GM19238 (cell line): Measurements from ENCODE around the gene MTUS2.
A peak's percentile ranks its signal among the peaks of the same experiment; 100 is the strongest.

Experiments used
- DNase-seq: peaks from one replicate; pipeline ENCODE4 v3.0.0; 2011; ENCODE audit warnings: low spot score; ENCODE audit not compliant: insufficient read length

The MTUS2 gene

DNA sequence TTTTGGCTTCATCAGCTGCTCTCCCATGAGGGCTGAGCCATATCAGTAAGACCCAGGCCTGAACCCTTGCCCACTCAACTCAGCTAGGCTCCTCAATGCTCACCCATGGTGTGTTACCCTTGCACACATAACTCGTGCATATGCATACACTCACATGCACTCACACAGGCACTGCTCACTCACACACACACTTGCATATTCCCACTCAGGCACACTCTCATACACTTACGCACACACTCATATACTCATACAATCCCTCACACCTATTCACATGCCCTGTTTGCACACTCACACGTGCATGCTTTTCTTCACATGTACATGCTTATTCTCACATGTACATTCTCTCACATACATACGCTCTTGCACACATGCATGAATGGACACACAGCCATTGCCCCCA, 681.5 kb downstream of the MTUS2 start:
- DNase-seq = no peak

DNA sequence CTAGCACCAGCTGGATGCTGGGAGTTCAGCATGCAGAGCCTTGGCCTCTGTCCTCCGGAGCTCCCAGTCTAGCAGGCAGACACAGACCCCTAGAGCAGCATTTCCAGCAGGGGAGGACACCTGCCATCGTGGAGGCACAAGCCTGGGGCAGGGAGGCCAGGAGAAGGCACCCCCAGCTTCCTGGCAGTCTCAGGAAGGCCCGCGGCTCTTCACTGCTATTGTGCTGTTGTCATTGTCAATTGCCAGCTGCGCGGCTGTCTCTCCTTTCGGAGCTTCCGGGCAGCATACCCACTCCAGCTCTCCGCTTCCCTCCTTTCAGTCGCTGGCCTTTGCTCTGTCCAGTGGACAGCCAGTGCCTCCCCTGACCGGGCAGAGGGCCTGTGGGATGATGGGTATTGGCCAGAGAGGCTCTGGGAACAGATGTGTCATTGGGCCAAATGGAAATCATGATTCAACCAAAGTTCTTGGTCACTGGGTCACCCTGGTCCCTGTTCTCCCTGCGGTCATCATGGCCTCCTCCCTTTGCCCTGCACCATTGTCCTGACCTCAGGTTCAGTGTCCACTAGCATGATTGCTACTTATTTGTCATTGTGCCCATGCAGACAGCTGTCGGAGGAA, 682.4 kb downstream of the MTUS2 start:
- DNase-seq = no peak

DNA sequence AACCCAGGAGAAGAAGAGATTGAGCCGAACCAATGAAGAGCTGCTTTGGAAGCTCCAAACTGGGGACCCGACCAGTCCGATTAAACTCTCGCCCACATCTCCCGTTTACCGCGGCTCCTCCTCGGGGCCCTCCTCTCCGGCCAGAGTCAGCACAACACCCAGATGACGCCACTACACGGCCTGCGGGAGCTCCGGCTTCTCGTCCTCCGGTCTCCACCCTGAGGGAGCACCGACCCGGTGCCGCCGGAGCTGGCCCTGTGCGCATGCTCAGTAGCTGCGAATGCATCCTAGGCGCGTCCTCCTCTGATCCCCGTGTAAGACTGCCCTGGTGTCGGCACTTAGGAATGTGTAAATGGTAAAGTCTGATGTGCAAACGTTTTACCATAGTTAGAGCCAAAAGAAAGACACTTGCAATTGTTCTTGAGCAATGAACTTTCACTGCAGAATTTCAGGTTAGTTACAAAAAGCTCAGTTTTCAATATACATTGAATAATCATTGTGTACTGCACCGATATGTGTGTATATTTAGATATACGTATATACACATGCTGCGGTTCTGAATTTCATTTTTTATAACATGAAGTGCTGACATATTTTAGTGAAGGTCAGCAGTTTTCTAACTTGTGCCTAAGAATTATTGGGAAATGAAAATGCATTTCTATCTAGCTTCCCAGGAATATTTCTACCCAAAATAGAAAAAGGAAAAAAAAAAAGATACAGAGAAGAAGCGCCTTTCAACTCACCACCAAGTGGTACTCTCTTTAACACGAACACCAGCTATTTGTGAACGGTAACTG, 683.1 kb downstream of the MTUS2 start:
- no peak for DNase-seq

DNA sequence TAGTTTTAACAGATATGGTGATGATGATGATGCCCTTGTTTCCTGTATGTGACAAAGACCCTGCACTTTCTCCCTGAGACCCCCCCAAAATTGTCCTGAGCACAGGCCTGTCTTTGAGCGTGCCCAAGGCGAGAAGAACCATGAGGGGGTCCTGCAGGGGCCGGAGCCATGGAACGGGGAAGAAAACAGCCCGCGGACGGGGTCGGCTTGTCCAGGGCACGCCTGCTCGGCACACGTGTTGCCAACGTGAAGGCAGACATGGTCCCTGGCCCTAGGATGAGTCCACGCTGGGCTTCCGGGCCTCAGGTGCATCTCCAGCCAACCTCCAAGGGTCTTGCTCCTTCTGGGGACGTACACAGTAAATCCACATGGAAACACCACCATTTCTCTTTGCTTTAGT, 684.6 kb downstream of the MTUS2 start:
- DNase-seq = no peak

DNA sequence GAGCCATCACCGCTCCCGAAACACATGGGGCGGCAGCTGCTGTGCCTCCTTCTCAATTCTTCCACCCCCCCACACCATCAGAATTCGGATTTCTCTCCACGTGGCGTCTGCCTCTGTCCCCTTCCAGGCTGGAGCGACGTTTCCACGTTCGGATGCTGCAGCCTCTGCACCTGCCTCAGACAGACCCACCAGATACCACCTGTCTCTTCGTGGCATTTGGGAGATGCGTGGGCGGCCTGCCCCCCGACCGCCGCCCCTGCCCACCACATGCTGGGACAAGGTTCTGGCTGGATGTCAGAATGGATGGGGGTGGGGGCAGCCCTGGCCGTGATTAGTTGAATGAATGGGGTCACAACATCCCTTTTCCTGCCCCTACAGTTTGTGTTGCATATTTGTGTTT, 685.4 kb downstream of the MTUS2 start:
- DNase-seq = no peak

DNA sequence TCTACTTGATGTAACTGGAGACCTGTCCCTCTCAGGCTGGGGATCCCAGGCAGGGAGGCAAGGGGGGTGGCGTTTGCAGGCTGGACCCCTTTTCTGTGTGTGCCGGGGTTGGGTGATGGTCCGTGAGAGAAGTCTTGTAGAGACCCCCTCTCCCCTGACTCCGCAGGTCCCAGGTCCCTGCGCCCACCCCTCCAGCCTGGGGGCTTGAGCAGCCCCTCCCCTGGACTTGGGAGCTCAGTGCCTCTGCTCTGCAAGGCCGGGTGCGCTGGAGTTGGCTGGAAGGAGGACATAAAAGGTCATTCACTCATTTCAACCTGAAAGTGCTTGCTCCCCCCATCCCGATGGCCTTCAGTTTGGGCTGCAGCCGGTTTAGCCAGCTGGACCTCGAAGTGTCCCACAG, 685.8 kb downstream of the MTUS2 start:
- no peak for DNase-seq

DNA sequence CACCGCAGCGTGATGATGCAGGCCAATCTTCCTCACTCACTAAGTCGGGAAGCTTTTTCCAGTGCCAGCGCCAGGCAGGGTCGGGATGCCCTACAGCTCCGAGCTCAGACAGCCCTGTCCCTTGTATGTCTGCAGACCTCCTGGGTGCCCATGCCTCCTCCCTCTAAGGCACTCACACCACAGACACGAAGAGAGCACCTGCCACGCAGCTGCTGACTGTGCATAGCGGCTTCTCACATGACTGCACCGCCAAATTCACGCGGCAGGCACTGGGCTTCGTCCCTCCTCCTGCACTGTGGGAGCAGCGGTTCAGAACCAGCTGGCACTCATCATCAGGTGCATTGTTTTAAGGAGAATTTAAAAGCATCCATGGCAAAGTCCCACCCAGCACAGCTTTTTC, 687.2 kb downstream of the MTUS2 start:
- DNase-seq = no peak

DNA sequence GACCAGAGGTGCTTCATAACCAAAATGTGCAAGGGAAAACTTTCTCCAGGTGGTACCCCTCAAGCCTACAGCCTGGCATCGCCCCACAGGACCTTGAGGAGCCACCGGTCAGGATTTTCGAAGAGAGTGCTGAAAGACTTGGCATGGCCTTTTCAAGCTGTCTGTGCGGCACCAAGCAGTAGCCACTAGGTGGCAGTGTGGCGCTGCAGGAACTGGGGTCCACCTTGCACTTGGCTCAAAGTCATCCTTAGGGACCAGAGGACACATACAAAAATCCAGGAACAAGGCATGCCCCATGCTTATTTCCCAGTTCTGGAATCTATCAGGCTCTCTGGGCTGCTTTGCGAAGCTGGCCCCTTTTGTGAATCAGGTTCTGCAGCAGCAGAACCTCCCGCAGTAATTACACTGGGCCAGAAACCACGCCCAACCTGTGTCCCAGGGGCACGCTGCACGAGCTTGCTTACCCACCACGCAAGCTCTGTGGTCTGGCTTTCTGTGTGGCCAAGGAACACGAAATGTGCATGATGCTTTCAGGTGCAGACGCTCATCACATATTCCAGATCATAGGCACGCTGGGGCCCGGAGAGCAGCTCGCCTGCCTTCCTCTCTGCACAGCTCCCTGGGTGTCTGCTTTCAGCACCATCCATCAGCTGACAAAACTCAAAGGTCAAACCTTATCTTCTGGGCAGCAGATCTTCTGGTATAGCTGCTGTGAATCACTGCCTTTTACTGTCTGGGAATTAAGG, 688.2 kb downstream of the MTUS2 start:
- DNase-seq = peak; percentile 80

DNA sequence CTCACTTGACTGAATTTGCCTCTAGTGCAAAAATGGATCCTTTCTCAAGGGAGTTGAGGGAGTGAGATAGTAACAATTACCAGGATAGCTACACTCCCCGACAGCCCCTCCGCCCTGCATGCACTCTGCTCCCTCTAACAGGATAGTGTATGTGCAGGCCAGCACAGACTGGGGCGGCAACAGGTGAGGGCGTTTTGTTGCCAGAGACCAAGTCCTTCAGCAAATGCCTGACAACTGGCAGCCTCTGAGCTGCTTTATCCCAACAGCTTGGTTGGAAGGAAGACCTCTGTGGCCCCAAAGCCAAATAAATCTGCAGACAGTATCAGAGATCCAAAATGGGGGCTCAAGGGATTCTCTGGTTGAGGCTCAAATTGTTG, 688.7 kb downstream of the MTUS2 start:
- no peak for DNase-seq

DNA sequence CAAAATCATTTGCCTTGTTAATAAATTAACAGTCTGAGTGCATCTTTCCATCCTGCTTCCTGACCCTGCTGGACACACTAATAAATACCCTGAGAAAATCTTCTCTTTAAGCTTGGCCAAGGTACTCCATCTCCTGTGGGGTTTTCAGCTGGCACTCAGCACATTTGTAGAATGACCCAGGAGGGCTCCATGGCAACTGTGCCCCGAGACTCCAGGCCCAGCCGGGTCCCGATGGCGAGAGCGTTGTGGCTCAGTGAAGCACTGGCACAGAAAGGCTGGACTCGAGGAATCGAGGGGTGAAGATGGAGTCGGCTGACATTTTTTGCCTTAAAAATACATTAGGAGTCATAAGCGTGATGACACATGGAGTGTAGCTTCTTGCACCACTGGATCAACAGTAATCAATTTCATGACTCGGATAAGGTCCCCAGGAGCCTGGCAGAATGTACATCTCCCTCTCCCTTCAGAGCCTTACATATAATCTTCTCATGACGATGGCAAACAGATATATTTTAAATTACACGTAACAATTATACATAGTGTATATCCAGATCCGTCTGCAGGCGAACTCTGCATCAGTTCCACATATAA, 690.0 kb downstream of the MTUS2 start:
- no peak for DNase-seq

DNA sequence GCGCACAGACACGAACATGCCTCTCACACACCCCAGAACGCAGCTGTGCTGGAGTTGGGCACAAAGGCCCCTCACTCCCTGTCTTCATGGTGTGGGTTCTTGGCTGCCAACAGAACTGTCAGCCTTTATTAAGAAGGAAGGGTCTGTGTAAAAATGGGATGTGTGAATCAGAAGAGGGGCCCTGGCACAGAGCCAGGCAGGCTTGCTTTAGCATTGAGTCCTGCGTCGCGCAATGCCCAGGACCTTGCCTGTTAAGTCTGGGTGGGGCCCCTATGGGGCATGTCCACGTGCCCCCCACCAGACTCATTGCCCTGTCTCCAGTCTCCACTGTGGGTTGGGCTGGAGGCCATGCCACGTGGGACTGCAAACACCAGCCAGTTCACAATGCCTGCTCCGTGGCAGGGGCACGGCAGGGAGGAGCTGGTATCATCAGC, 690.5 kb downstream of the MTUS2 start:
- no peak for DNase-seq

DNA sequence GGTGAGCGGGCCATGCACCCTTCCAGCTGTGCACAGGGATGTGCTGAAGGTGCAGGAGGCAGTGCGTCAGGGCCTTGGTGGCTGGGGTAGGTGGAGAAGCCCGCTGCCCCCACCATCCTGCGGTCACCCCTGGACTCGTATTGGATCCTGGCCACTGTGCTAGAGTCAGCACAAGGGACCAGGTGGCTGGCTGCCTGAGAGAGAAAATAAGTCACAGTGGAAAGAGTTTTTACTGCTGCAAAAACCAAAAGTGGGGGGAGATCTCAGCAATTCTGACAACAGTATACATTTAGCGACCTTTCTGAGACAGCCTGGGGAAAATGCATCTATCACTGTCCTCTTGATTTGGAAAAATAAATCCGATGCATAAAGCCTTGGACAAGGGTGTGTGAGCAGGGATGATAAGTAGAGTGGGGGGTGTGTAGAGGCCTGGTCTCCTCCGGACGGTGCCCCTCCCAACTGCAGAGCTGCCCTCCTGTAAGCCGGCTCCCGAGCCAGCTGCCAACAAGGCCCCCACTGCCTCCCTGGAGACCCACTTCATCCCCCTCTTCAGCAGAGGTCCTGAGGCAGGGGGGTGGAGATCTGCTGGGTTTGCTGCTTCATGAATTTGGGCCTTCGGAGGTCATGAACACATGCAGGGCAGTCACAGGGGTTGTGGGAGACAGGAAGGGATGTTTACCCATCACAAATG, 691.1 kb downstream of the MTUS2 start:
- no peak for DNase-seq

DNA sequence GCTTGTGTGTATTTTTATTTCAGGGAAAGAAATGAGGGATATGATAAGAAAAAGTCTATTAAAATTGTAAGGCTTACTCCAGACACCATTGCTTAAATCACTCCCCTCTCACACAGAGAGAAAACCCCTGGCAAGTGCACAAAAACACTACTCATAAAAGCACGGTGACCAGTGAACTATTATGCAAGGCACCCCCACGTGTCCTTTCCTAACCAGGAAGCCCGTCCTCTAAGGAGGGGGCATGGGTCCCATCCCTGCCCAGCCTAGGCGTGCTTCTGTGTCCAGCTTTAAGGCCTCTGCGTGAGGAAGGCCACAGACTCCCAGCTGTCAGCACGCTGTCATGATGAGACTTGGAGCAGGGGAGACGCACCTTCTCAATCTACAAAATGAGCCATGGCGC, 691.8 kb downstream of the MTUS2 start:
- DNase-seq = no peak

DNA sequence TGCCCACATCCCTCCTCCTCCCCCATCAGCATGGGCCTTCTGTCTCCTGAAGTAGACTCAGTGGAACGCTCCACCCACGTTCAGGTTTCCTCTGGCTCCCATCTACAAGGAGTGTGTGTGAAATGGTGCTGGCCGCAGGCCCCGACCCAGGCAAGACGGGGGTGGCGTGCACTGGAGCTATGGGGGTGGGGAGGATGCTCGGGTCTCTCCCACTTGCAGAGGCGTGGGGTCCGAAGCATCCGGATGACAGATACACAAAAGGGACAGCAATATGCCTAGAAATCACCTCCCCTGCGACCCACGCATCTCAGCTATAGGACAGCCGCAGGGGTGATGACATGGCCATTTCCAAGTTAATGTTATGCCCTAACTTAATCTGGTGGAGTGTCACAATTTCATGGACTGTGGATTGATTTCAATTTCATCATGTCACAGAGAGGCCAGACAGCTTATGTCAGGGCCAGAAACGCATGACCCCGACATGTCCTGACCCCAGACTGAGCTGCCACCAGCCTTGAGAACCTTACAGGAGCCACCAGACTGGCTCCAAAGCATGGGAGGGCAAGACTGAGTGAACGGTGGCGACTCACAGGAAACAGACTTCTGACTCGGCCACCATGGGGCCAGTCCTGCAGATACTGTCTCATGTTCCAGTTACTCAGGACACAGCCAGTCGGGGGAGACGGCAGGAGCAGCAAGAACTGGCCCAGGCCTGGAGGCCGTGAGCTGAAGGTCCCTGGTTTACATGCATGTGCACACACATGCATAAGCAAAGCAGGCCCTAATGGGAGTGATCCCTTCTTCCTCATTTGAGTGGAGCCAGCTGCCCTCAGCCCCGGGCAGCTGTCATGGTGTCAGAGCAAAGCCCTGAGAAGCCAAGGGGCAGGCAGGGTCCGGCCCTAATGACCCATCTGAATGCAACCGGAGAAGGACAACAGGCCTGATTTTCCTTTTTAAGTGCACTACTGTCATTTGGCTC, 693.2 kb downstream of the MTUS2 start:
- no peak for DNase-seq

DNA sequence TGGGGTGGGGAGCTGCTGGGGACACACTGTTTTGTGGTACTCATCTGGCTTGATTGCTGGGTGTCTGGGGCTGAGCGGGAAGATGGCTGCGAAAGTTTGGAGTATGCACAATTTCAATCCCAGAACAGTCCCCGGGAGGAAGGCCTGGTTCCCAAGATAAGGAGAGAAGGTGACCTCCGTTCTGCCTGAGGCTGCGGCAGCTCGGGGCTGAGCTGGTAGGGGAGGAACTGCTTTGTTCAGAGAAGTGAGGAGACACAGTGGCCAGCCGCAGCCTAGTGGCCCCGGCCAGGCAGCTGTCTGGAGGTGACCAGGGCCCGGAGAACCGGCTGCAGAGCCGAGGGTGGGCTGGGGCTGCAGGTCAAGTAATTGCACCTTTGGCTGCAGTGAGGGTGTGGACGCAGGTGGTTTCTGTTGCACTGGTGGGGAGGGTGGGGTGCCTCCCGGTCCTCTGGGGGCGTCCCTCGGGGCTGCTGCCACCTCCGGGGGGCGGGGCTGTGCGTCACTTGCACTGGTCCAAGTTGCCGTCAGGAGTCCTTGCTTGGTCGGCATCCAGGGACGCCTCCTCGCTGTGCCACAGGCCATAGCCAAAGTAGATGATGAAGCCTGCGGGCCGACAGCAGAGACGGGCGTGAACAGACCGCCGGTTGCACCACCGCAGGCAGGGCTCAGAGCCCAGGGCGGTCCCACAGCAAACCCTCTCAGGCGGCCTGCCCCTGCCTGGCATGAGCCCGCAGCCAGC, 694.0 kb downstream of the MTUS2 start:
- DNase-seq = no peak

DNA sequence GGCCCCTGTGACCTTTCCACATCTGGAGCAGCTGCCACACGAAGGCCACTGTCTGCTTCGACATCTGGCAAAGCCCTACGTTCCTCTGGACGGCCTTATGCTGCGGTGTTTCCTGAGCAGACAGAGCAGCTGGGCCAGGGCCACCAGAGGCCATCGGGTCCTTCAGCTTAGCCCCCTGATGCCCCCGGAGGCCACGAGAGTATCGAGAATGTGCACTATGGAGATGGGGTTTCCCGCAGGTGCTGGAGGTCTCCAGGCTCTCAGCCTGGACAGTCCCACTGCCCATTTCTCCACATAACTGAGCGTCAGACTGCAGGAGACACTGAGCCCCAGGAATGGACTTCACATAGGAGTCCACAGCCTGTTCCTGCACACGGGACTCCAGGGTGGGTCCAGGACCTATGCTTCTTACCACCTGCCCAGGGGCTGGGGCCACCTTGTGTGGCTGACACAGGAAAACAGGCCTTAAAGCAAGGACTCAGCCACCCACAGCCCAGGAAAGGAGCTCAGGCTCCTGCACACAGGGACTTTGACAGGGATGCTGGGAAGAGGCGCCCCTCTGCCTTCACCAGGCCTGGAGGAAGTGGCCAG, 694.7 kb downstream of the MTUS2 start:
- DNase-seq = no peak

DNA sequence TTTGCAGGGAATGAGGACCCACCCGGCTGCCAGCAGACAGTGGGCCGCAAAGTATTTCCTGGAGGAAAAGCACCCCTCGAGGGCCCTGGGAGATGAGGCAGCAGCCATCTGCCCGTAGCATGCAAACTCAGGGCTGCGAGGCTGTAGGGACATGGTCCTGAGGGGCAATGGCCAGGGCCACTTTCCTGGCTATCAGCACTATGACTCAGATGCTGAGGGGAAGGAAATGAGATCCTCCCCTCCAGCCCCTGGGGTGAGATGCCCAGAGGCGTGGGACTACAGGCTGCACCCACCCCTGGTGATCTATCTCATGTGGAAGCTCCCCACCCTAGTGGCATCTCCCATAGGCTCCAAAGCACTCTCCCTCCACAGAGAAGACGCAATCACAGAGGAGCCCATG, 695.2 kb downstream of the MTUS2 start:
- no peak for DNase-seq

DNA sequence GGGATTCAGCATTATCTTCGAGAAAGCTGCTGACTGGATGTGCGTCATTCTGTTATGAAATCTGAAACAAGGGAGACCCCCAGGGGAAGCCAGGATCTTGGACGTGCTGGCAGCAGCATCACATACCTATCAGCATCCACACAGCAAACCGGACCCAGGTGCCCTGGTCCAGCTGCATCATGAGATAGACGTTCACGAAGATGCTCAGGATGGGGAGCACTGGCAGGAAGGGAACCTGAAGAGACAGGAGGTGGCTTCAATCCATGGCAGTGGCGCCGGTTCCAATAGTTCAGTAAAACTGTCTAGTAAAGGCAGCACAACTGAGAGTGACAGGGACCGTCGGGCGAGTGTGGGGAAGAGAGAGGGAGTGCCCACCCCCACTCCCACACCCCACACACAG, 695.9 kb downstream of the MTUS2 start:
- DNase-seq = no peak

DNA sequence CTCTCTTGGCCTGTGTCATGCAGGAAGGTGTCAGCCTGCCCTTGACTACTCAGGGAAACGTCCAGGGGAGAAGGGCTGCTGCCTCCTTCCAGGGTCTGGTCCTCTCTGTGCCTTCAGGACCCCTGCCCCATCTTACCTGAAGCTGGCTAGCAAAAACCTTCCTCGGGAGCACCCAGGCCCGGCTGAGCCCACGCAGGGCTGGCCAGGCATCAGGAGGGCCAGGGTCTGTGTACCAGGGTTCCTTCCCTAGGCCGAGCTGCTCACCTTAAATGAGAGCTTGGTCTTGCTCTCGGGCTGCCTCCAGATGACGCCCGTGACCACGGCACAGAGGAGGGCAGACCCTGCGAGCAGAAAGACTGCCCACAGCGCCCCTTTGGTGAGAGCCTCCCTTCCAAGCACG, 696.7 kb downstream of the MTUS2 start:
- no peak for DNase-seq
